ENCODE measurements around the gene DYNLL2. TPM values are rescaled to one million over a fixed set of nuclear protein-coding genes. Genes with fewer than 3 reads are reported as not detected.

Gene DYNLL2
- total RNA-seq, 1 donor = 9.8 TPM

DNA sequence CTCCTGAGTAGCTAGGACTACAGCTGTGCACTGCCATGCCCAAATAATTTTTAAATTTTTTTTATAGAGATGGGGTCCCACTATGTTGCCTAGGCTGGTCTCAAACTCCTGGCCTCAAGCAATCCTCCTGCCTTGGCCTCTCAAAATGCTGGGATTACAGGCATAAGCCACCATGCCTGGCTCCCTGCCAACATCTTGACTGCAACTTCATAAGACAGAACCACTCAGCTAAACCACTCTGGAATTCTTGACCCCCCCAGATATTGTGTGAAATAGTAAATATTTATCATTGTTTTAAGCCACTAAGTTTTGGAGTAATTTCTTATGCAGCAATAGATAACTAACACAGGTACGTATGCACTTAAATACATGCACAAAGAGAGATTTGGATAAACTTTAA lies 26.0 kb downstream of the DYNLL2 start:
- Histone ChIP-seq H3K27ac (ENCODE audit: low read depth, low read length) (no peak overlapping the region), H3K27me3 (ENCODE audit: insufficient read depth, low read length) (peaks cover 3% of the 10 kb centered on the region), H3K79me2 (ENCODE audit: insufficient read depth, low read length) (no peaks in the 10 kb centered on the region), H3K9me3 (ENCODE audit: low read depth, low read length) (no peaks in the 10 kb centered on the region), H3K36me3 (ENCODE audit: insufficient read depth, low read length) (no peaks in the 10 kb centered on the region), H4K20me1 (ENCODE audit: insufficient read depth, low read length) (no peaks in the 10 kb centered on the region), H3K4me1 (ENCODE audit: insufficient read depth, low read length) (no peaks in the 10 kb centered on the region), H3K4me3 (ENCODE audit: insufficient read depth, low read length) (no peak overlapping the region), H2AFZ (ENCODE audit: low read length) (no peak overlapping the region), H3K4me2 (ENCODE audit: insufficient read depth, low read length) (no peak overlapping the region)
- TF ChIP-seq, protein P1, sequence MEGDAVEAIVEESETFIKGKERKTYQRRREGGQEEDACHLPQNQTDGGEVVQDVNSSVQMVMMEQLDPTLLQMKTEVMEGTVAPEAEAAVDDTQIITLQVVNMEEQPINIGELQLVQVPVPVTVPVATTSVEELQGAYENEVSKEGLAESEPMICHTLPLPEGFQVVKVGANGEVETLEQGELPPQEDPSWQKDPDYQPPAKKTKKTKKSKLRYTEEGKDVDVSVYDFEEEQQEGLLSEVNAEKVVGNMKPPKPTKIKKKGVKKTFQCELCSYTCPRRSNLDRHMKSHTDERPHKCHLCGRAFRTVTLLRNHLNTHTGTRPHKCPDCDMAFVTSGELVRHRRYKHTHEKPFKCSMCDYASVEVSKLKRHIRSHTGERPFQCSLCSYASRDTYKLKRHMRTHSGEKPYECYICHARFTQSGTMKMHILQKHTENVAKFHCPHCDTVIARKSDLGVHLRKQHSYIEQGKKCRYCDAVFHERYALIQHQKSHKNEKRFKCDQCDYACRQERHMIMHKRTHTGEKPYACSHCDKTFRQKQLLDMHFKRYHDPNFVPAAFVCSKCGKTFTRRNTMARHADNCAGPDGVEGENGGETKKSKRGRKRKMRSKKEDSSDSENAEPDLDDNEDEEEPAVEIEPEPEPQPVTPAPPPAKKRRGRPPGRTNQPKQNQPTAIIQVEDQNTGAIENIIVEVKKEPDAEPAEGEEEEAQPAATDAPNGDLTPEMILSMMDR (IDR thresholded peaks at IDR 0.05; ENCODE audit: extremely low read depth, low read depth, low read length) = no peak
- no peak for DNase-seq (ENCODE audit: insufficient read length, low spot score, missing footprints)

DNA sequence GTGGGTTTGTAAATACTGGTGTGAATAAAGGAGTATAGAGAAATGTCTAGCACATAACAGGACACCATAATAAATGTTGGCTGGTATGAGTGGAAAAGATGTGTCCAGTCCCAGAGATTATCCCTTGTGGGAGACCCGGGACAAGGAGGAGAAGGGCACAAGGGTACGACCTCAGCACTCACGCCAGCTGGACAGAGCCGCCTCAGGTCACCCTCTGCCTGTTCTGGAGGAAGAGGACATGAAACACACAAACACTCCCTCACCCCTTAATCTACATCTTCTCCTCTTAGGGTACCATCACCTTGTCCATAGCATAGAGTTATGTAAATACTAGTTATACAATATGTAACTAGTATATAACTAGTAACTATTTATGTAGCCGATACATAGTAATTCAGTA lies 26.8 kb downstream of the DYNLL2 start:
- H3K4me3 ChIP-seq (ENCODE audit: insufficient read depth, low read length) = no peak overlapping the region
- TF ChIP-seq, protein P1 (IDR thresholded peaks at IDR 0.05; ENCODE audit: extremely low read depth, low read depth, low read length) = no peak
- no peaks in the 10 kb centered on the region for H4K20me1 ChIP-seq (ENCODE audit: insufficient read depth, low read length)
- H3K4me1 ChIP-seq (ENCODE audit: insufficient read depth, low read length) = no peaks in the 10 kb centered on the region
- peaks cover 4% of the 10 kb centered on the region for H3K27me3 ChIP-seq (ENCODE audit: insufficient read depth, low read length)
- H3K27ac ChIP-seq (ENCODE audit: low read depth, low read length) = no peak overlapping the region
- no peak overlapping the region for H3K4me2 ChIP-seq (ENCODE audit: insufficient read depth, low read length)
- H3K79me2 ChIP-seq (ENCODE audit: insufficient read depth, low read length) = no peaks in the 10 kb centered on the region
- H2AFZ ChIP-seq (ENCODE audit: low read length) = no peak overlapping the region
- H3K36me3 ChIP-seq (ENCODE audit: insufficient read depth, low read length) = no peaks in the 10 kb centered on the region
- DNase-seq (ENCODE audit: insufficient read length, low spot score, missing footprints) = no peak
- H3K9me3 ChIP-seq (ENCODE audit: low read depth, low read length) = no peaks in the 10 kb centered on the region

GRCh38 chr17:58111676-58112075 lies 28.5 kb downstream of the DYNLL2 start:
- Histone ChIP-seq H3K27ac (ENCODE audit: low read depth, low read length) (no peak overlapping the region), H3K4me2 (ENCODE audit: insufficient read depth, low read length) (no peak overlapping the region), H3K27me3 (ENCODE audit: insufficient read depth, low read length) (peaks cover 4% of the 10 kb centered on the region), H3K9me3 (ENCODE audit: low read depth, low read length) (no peaks in the 10 kb centered on the region), H4K20me1 (ENCODE audit: insufficient read depth, low read length) (no peaks in the 10 kb centered on the region), H2AFZ (ENCODE audit: low read length) (no peak overlapping the region), H3K36me3 (ENCODE audit: insufficient read depth, low read length) (no peaks in the 10 kb centered on the region), H3K4me3 (ENCODE audit: insufficient read depth, low read length) (no peak overlapping the region), H3K4me1 (ENCODE audit: insufficient read depth, low read length) (no peaks in the 10 kb centered on the region), H3K79me2 (ENCODE audit: insufficient read depth, low read length) (no peaks in the 10 kb centered on the region)
- TF ChIP-seq, protein P1 (IDR thresholded peaks at IDR 0.05; ENCODE audit: extremely low read depth, low read depth, low read length) = no peak
- no peak for DNase-seq (ENCODE audit: insufficient read length, low spot score, missing footprints)

GRCh38 chr17:58112970-58113631 lies 29.9 kb downstream of the DYNLL2 start:
- Histone ChIP-seq H2AFZ (ENCODE audit: low read length) (no peak overlapping the region), H3K4me1 (ENCODE audit: insufficient read depth, low read length) (no peaks in the 10 kb centered on the region), H4K20me1 (ENCODE audit: insufficient read depth, low read length) (no peaks in the 10 kb centered on the region), H3K9me3 (ENCODE audit: low read depth, low read length) (no peaks in the 10 kb centered on the region), H3K4me2 (ENCODE audit: insufficient read depth, low read length) (no peak overlapping the region), H3K27me3 (ENCODE audit: insufficient read depth, low read length) (peaks cover 4% of the 10 kb centered on the region), H3K36me3 (ENCODE audit: insufficient read depth, low read length) (no peaks in the 10 kb centered on the region), H3K79me2 (ENCODE audit: insufficient read depth, low read length) (no peaks in the 10 kb centered on the region), H3K27ac (ENCODE audit: low read depth, low read length) (no peak overlapping the region), H3K4me3 (ENCODE audit: insufficient read depth, low read length) (no peak overlapping the region)
- peak; percentile 77 for DNase-seq (ENCODE audit: insufficient read length, low spot score, missing footprints)
- TF ChIP-seq, protein P1 (IDR thresholded peaks at IDR 0.05; ENCODE audit: extremely low read depth, low read depth, low read length) = peak; percentile 96
